ENCODE results near the gene TRMT44. TPM values are rescaled to one million over a fixed set of nuclear protein-coding genes. Genes with fewer than 3 reads are reported as not detected.

Gene TRMT44
- polyA plus RNA-seq, 3 donors = 4.9 to 7.5 (median 6.6) TPM

DNA sequence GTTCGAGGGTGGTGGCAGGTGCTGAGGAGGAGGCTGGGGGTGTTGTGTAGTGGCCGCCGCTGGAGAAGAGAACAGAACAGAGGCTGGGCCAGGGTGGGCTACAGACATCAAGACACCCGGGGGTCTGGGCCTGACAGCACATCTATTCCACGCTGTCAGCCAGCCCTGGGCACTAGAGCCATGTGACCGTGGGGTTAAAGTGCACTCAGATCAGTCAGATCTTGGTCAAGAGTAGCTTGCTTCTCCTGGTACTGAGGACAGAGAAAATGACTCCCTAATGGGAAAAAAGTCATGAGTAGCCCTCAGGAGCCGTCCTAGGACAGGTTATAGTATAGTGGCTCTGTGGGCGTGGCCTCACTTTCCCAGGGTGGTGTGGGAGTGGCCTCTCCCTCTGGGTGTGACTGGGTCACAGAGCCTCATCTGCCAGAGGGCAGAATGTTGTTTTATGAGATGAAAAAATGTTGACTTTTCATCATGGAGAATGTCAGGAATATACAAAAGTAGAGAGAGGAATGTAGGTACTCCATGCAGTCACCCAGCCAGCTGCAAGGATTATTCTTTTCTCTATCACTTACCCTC, 19.4 kb downstream of the TRMT44 start:
- 99% methylated on average over 8 of the region's 8 CpGs for WGBS (ENCODE audit: insufficient coverage)
- Histone ChIP-seq H3K4me1 (ENCODE audit: control insufficient read depth in 1 of 2, insufficient read depth in 2 of 2, low read length in 2 of 2) (no peaks in the 10 kb centered on the region), H3K79me2 (ENCODE audit: insufficient read depth, low read length) (no peaks in the 10 kb centered on the region), H3K4me3 (replicated peaks in 1 of 3; ENCODE audit: low read depth in 2 of 3, low read length in 3 of 3) (no peak overlapping the region), H2AFZ (ENCODE audit: insufficient read depth, low read depth, low read length, poor library complexity, severe bottlenecking) (no peak overlapping the region), H3K27ac (ENCODE audit: low read depth in 1 of 2, low read length in 2 of 2) (no peak overlapping the region), H3K27me3 (ENCODE audit: control insufficient read depth in 2 of 2, insufficient read depth in 2 of 2, low read length in 2 of 2) (no peaks in the 10 kb centered on the region), H3K36me3 (replicated peaks in 1 of 2; ENCODE audit: control insufficient read depth in 1 of 2, insufficient read depth in 2 of 2, low read length in 2 of 2) (peaks cover 57 to 91% of the 10 kb centered on the region in 2 donors), H3K9ac (ENCODE audit: insufficient read depth, low read length, poor library complexity, severe bottlenecking) (no peak overlapping the region), H3K4me2 (replicated peaks; ENCODE audit: extremely low read depth, low read length, poor library complexity, severe bottlenecking) (no peak overlapping the region), H4K20me1 (ENCODE audit: insufficient read depth, low read length) (no peaks in the 10 kb centered on the region), H3K9me3 (replicated peaks in 1 of 2; ENCODE audit: control insufficient read depth in 1 of 2, insufficient read depth in 1 of 2, low read length in 2 of 2) (no peaks in the 10 kb centered on the region)
- intact Hi-C loops (cut with micrococcal nuclease) = no loop called here
- Mint-ChIP-seq H3K36me3 (peaks cover 66 to 78% of the 10 kb centered on the region in 2 donors), H3K9me3 (no peaks in the 10 kb centered on the region), H3K27ac (peak overlapping the region in 1 of 7 donors; percentile 87), H3K4me3 (no peak overlapping the region), H3K27me3 (ENCODE audit: low read depth in 3 of 3) (no peaks in the 10 kb centered on the region), H3K4me1 (no peaks in the 10 kb centered on the region)
- no peak for DNase-seq
- TF ChIP-seq, protein P1, sequence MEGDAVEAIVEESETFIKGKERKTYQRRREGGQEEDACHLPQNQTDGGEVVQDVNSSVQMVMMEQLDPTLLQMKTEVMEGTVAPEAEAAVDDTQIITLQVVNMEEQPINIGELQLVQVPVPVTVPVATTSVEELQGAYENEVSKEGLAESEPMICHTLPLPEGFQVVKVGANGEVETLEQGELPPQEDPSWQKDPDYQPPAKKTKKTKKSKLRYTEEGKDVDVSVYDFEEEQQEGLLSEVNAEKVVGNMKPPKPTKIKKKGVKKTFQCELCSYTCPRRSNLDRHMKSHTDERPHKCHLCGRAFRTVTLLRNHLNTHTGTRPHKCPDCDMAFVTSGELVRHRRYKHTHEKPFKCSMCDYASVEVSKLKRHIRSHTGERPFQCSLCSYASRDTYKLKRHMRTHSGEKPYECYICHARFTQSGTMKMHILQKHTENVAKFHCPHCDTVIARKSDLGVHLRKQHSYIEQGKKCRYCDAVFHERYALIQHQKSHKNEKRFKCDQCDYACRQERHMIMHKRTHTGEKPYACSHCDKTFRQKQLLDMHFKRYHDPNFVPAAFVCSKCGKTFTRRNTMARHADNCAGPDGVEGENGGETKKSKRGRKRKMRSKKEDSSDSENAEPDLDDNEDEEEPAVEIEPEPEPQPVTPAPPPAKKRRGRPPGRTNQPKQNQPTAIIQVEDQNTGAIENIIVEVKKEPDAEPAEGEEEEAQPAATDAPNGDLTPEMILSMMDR (IDR thresholded peaks at IDR 0.05) = no peak

DNA sequence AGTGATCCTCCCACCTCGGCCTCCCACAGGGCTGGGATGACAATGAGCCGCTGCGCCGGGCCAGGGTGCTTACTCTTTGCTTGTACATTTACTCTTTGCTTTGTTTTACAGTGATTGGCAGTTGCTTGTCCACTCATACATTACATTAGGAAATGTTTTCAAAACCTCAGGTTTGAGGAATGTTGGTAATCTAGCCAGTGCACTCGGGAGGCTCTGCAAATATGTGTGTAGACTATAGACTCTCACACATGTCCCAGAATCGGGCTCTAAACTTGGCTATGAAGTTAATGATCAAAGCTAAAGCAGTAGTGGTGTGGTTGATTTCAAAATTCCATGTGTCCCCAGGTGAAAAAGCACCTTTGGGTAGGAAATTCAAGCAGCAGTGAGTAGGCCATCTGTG, 20.5 kb downstream of the TRMT44 start:
- H3K9me3 Mint-ChIP-seq = no peaks in the 10 kb centered on the region
- Histone ChIP-seq H3K79me2 (ENCODE audit: insufficient read depth, low read length) (no peaks in the 10 kb centered on the region), H3K36me3 (replicated peaks in 1 of 2; ENCODE audit: control insufficient read depth in 1 of 2, insufficient read depth in 2 of 2, low read length in 2 of 2) (peaks cover 58 to 91% of the 10 kb centered on the region in 2 donors), H3K27me3 (ENCODE audit: control insufficient read depth in 2 of 2, insufficient read depth in 2 of 2, low read length in 2 of 2) (no peaks in the 10 kb centered on the region), H3K9me3 (replicated peaks in 1 of 2; ENCODE audit: control insufficient read depth in 1 of 2, insufficient read depth in 1 of 2, low read length in 2 of 2) (no peaks in the 10 kb centered on the region), H3K4me3 (replicated peaks in 1 of 3; ENCODE audit: low read depth in 2 of 3, low read length in 3 of 3) (no peak overlapping the region), H2AFZ (ENCODE audit: insufficient read depth, low read depth, low read length, poor library complexity, severe bottlenecking) (no peak overlapping the region), H3K27ac (ENCODE audit: low read depth in 1 of 2, low read length in 2 of 2) (no peak overlapping the region), H3K9ac (ENCODE audit: insufficient read depth, low read length, poor library complexity, severe bottlenecking) (no peak overlapping the region), H3K4me1 (ENCODE audit: control insufficient read depth in 1 of 2, insufficient read depth in 2 of 2, low read length in 2 of 2) (no peaks in the 10 kb centered on the region), H4K20me1 (ENCODE audit: insufficient read depth, low read length) (no peaks in the 10 kb centered on the region), H3K4me2 (replicated peaks; ENCODE audit: extremely low read depth, low read length, poor library complexity, severe bottlenecking) (no peak overlapping the region)
- no peaks in the 10 kb centered on the region for H3K4me1 Mint-ChIP-seq
- no peaks in the 10 kb centered on the region for H3K27me3 Mint-ChIP-seq (ENCODE audit: low read depth in 3 of 3)
- no peak for DNase-seq
- no peak overlapping the region for H3K27ac Mint-ChIP-seq
- 100% methylated on average over 1 of the region's 6 CpGs for WGBS (ENCODE audit: insufficient coverage)
- peaks cover 69 to 78% of the 10 kb centered on the region in 2 donors for H3K36me3 Mint-ChIP-seq
- H3K4me3 Mint-ChIP-seq = no peak overlapping the region
- TF ChIP-seq, protein P1 (IDR thresholded peaks at IDR 0.05) = no peak
- intact Hi-C loops (cut with micrococcal nuclease) = no loop called here

Data from CD14-positive monocyte (primary cell).